HUES48 (cell line): ENCODE measurements around the gene GSG1L2.

Source experiments
- H3K27ac ChIP-seq: one replicate; pipeline ENCODE4 v1.7.0; 2013; ENCODE audit warnings: low read depth, low read length, inconsistent platforms
- H3K27me3 ChIP-seq: 2 replicates; pipeline ENCODE4 v1.6.1; 2013; ENCODE audit warnings: mild to moderate bottlenecking, low read length; ENCODE audit not compliant: control insufficient read depth, insufficient read depth
- H3K36me3 ChIP-seq: 2 replicates; pipeline ENCODE4 v1.6.1; 2013; ENCODE audit warnings: low read length; ENCODE audit not compliant: control insufficient read depth, insufficient read depth
- H3K4me1 ChIP-seq: 2 replicates; pipeline ENCODE4 v1.6.1; 2013; ENCODE audit warnings: mild to moderate bottlenecking, low read length; ENCODE audit not compliant: control insufficient read depth, insufficient read depth
- H3K4me3 ChIP-seq: 2 replicates; pipeline ENCODE4 v1.5.1; 2013; ENCODE audit warnings: mild to moderate bottlenecking, low read depth, low read length
- H3K9ac ChIP-seq: 2 replicates; pipeline ENCODE4 v1.6.1; 2013; ENCODE audit warnings: mild to moderate bottlenecking, low read depth, low read length, moderate library complexity
- H3K9me3 ChIP-seq: 2 replicates; pipeline ENCODE4 v1.6.1; 2013; ENCODE audit warnings: low read length; ENCODE audit not compliant: control insufficient read depth, insufficient read depth

The GSG1L2 gene

GRCh38 chr17:9821921-9822320 lies at the start of gene GSG1L2:
TSS of gene GSG1L2 (minus strand) at chr17:9822079. CDS start at chr17:9822071, 8 bp downstream.
- no peaks in the 10 kb centered on the region for H3K36me3 ChIP-seq
- no peaks in the 10 kb centered on the region for H3K27me3 ChIP-seq
- no peak within 1 kb of the TSS for H3K9ac ChIP-seq
- no peak within 1 kb of the TSS for H3K27ac ChIP-seq
- H3K9me3 ChIP-seq: no peaks in the 10 kb centered on the region
- H3K4me3 ChIP-seq: no peak within 1 kb of the TSS
- no peaks in the 10 kb centered on the region for H3K4me1 ChIP-seq

- no peak overlapping the region for H3K27ac ChIP-seq
- no peaks in the 10 kb centered on the region for H3K27me3 ChIP-seq
- H3K9ac ChIP-seq: no peak overlapping the region
- H3K4me1 ChIP-seq: no peaks in the 10 kb centered on the region
- no peak overlapping the region for H3K4me3 ChIP-seq
- H3K36me3 ChIP-seq: no peaks in the 10 kb centered on the region
- no peaks in the 10 kb centered on the region for H3K9me3 ChIP-seq
Observed at GRCh38 chr17:9868552-9868951, 46.7 kb upstream of the GSG1L2 start.

- Histone ChIP-seq H3K4me1 (no peaks in the 10 kb centered on the region), H3K9ac (no peak overlapping the region), H3K9me3 (no peaks in the 10 kb centered on the region), H3K27ac (no peak overlapping the region), H3K4me3 (no peak overlapping the region), H3K27me3 (no peaks in the 10 kb centered on the region), H3K36me3 (no peaks in the 10 kb centered on the region)
Observed at GRCh38 chr17:9865586-9865985, 43.7 kb upstream of the GSG1L2 start.

GRCh38 chr17:9862949-9863348 lies 41.1 kb upstream of the GSG1L2 start:
- H3K27me3 ChIP-seq: no peaks in the 10 kb centered on the region
- H3K36me3 ChIP-seq: no peaks in the 10 kb centered on the region
- no peaks in the 10 kb centered on the region; the same call in 1 of the 2 replicates for H3K9me3 ChIP-seq
- H3K4me1 ChIP-seq: no peaks in the 10 kb centered on the region
- no peak overlapping the region for H3K9ac ChIP-seq
- H3K27ac ChIP-seq: no peak overlapping the region
- no peak overlapping the region for H3K4me3 ChIP-seq

GRCh38 chr17:9862220-9862619 lies 40.3 kb upstream of the GSG1L2 start:
- H3K27me3 ChIP-seq: no peaks in the 10 kb centered on the region
- H3K27ac ChIP-seq: no peak overlapping the region
- H3K4me1 ChIP-seq: no peaks in the 10 kb centered on the region
- H3K9ac ChIP-seq: no peak overlapping the region
- H3K4me3 ChIP-seq: no peak overlapping the region
- no peaks in the 10 kb centered on the region for H3K36me3 ChIP-seq
- no peaks in the 10 kb centered on the region; the same call in 1 of the 2 replicates for H3K9me3 ChIP-seq

DNA sequence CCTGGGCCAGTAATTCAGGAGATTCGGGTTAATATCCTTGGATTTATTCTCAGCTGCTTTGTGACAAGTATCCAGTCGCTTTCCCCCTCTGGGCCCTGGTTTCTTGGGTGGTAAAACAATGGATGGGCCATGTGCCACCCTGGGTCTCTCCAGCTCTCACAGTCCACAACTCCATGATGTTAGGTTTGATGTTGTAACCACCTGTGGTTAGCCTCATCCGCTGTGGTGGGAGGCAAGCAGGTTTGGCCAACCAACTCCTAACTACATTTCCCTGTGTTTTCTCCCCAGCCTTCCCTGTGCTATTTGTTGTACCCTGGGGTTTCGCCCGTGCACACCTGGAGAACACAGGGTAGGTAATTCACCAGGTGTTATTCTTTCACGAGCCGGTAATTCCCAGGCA lies 39.0 kb upstream of the GSG1L2 start:
- Histone ChIP-seq H3K36me3 (no peaks in the 10 kb centered on the region), H3K27ac (no peak overlapping the region), H3K9ac (no peak overlapping the region), H3K9me3 (no peaks in the 10 kb centered on the region; the same call in 1 of the 2 replicates), H3K4me1 (no peaks in the 10 kb centered on the region), H3K4me3 (no peak overlapping the region), H3K27me3 (no peaks in the 10 kb centered on the region)

GRCh38 chr17:9859781-9860180 lies 37.9 kb upstream of the GSG1L2 start:
- Histone ChIP-seq H3K4me3 (no peak overlapping the region), H3K9me3 (no peaks in the 10 kb centered on the region; the same call in 1 of the 2 replicates), H3K27me3 (no peaks in the 10 kb centered on the region), H3K9ac (no peak overlapping the region), H3K36me3 (no peaks in the 10 kb centered on the region), H3K4me1 (no peaks in the 10 kb centered on the region), H3K27ac (no peak overlapping the region)

DNA sequence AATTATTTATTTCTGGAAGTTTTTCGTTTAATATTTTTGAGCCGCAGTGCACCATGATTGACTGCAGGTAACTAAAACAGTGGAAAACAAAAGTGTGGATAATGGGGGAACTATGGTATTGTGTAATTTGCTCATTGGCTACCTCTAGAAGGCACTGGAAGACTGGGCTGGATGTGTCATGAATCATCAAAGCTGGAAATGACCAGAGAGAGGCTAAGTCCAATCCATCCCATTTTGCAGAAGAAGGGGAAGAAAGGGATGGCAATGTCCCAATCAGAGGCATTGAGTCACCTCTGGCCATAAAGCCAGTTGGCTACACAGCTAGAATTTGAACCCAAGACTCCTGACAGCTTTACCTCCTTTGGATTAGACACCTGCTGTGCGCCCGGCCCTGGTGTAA lies 33.2 kb upstream of the GSG1L2 start:
- no peak overlapping the region for H3K9ac ChIP-seq
- no peak overlapping the region for H3K4me3 ChIP-seq
- H3K36me3 ChIP-seq: no peaks in the 10 kb centered on the region
- H3K4me1 ChIP-seq: no peaks in the 10 kb centered on the region
- H3K27me3 ChIP-seq: no peaks in the 10 kb centered on the region
- no peak overlapping the region for H3K27ac ChIP-seq
- no peaks in the 10 kb centered on the region; the same call in 1 of the 2 replicates for H3K9me3 ChIP-seq

GRCh38 chr17:9854255-9854654 lies 32.4 kb upstream of the GSG1L2 start:
- Histone ChIP-seq H3K36me3 (no peaks in the 10 kb centered on the region), H3K27ac (no peak overlapping the region), H3K27me3 (no peaks in the 10 kb centered on the region), H3K4me3 (no peak overlapping the region), H3K9me3 (no peaks in the 10 kb centered on the region), H3K9ac (no peak overlapping the region), H3K4me1 (no peaks in the 10 kb centered on the region)

DNA sequence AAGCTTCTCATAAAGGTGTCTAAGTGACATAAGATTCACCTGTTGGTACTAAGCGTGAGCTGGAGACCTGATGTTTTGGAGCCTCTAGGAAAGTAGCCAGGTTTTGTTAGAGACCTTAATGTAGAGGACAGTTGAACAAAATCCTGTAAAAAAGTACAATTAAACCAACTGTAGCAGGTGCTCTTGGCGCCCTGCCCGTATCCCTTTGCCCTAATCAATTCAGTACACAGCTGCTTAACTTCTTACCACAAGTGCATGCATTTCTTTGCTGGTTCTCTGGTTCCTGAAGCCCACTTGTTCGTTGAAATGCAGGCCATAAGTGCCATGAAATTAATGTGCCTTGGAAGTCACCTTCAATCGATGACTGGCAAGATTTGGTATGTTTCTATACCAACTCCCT lies 28.3 kb upstream of the GSG1L2 start:
- no peaks in the 10 kb centered on the region for H3K4me1 ChIP-seq
- no peaks in the 10 kb centered on the region for H3K36me3 ChIP-seq
- no peak overlapping the region for H3K27ac ChIP-seq
- no peaks in the 10 kb centered on the region for H3K9me3 ChIP-seq
- H3K27me3 ChIP-seq: no peaks in the 10 kb centered on the region
- H3K4me3 ChIP-seq: no peak overlapping the region
- no peak overlapping the region for H3K9ac ChIP-seq

DNA sequence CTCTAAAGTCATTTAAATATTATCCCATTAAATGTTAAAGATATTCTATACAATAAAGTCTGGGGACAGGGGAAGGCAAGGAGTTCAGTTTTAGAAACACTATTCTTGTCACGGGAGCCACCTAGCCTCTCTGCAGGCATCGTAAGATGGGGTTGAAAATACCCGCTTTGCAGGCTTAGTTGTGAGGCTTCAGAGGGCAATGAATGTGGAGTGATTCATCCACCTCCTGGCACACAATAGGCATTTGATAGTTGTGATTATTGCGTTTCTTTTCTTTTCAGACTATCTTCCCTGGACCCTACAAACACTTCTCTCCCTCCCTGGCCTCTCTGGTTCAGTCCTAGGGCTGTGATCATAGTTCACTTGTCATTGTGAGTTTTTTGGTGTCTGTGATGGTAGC lies 23.4 kb upstream of the GSG1L2 start:
- Histone ChIP-seq H3K36me3 (no peaks in the 10 kb centered on the region), H3K9me3 (no peaks in the 10 kb centered on the region), H3K27ac (no peak overlapping the region), H3K27me3 (no peaks in the 10 kb centered on the region), H3K9ac (no peak overlapping the region), H3K4me1 (no peaks in the 10 kb centered on the region), H3K4me3 (no peak overlapping the region)

GRCh38 chr17:9844153-9844552 lies 22.3 kb upstream of the GSG1L2 start:
- no peaks in the 10 kb centered on the region for H3K36me3 ChIP-seq
- H3K27ac ChIP-seq: no peak overlapping the region
- no peaks in the 10 kb centered on the region for H3K9me3 ChIP-seq
- H3K9ac ChIP-seq: no peak overlapping the region
- no peaks in the 10 kb centered on the region for H3K4me1 ChIP-seq
- H3K4me3 ChIP-seq: no peak overlapping the region
- H3K27me3 ChIP-seq: no peaks in the 10 kb centered on the region
